DND-41 (cell line): Measurements from ENCODE around the gene QRICH1.

Source experiments
- ATAC-seq: fragments of 200-7000 bp; cut with Tn5 transposase; 3 replicates; pipeline ENCODE4 v1.9.1; 2021; ENCODE audit warnings: low read depth; ENCODE audit not compliant: insufficient read depth
- DNase-seq: peaks from one replicate; pipeline ENCODE4 v3.0.0-alpha.2; 2020
- H2AFZ ChIP-seq: 2 replicates; pipeline ENCODE4 v1.6.0; 2012; ENCODE audit warnings: low read depth, low read length
- H3K27ac ChIP-seq: 2 replicates; pipeline ENCODE4 v1.5.1; 2012; ENCODE audit warnings: low read length, inconsistent platforms
- H3K27me3 ChIP-seq: fragments of 200-600 bp; sonication (generic); 2 replicates; pipeline ENCODE4 v1.6.0; 2012; ENCODE audit warnings: low read length, mild to moderate bottlenecking, inconsistent platforms; ENCODE audit not compliant: insufficient read depth, poor library complexity
- H3K36me3 ChIP-seq: 2 replicates; pipeline ENCODE4 v1.5.1; 2012; ENCODE audit warnings: low read length, inconsistent platforms; ENCODE audit not compliant: insufficient read depth
- H3K4me1 ChIP-seq: 2 replicates; pipeline ENCODE4 v1.5.1; 2012; ENCODE audit warnings: mild to moderate bottlenecking, low read length; ENCODE audit not compliant: insufficient read depth
- H3K4me2 ChIP-seq: 2 replicates; pipeline ENCODE4 v1.6.0; 2012; ENCODE audit warnings: mild to moderate bottlenecking, moderate library complexity, low read length, inconsistent platforms; ENCODE audit not compliant: insufficient read depth
- H3K4me3 ChIP-seq, 2 experiments: fragments of 200-600 bp in 1 of 2; shearing (Covaris generic) in 1 of 2; 2 replicates each; pipeline ENCODE4 v1.5.1; 2012 to 2016; ENCODE audit warnings: inconsistent platforms in 2 of 2, low read length in 2 of 2, mild to moderate bottlenecking in 2 of 2, low read depth in 1 of 2, moderate library complexity in 1 of 2
- H3K79me2 ChIP-seq: 2 replicates; pipeline ENCODE4 v1.6.0; 2012; ENCODE audit warnings: low read length, inconsistent platforms; ENCODE audit not compliant: insufficient read depth
- H3K9ac ChIP-seq: 2 replicates; pipeline ENCODE4 v1.6.0; 2012; ENCODE audit warnings: low read depth, mild to moderate bottlenecking, inconsistent platforms, low read length, moderate library complexity
- H3K9me3 ChIP-seq: 2 replicates; pipeline ENCODE4 v1.5.1; 2012; ENCODE audit warnings: low read length, moderate library complexity, mild to moderate bottlenecking, inconsistent platforms; ENCODE audit not compliant: insufficient read depth, severe bottlenecking
- H4K20me1 ChIP-seq: 2 replicates; pipeline ENCODE4 v1.6.0; 2012; ENCODE audit warnings: low read length; ENCODE audit not compliant: insufficient read depth
- EZH2 ChIP-seq: IDR thresholded peaks from 3 replicates; pipeline ENCODE4 v1.6.1; 2012; ENCODE audit warnings: borderline replicate concordance, low read depth, mild to moderate bottlenecking, moderate library complexity, low read length, inconsistent platforms; ENCODE audit not compliant: severe bottlenecking
- TF ChIP-seq, protein P1 (sequence below): IDR thresholded peaks from 2 replicates; pipeline ENCODE4 v1.5.1; 2012; ENCODE audit warnings: borderline replicate concordance, low read length, moderate library complexity, mild to moderate bottlenecking; ENCODE audit not compliant: poor library complexity, severe bottlenecking; ENCODE audit errors: extremely low read depth

The QRICH1 gene

DNA sequence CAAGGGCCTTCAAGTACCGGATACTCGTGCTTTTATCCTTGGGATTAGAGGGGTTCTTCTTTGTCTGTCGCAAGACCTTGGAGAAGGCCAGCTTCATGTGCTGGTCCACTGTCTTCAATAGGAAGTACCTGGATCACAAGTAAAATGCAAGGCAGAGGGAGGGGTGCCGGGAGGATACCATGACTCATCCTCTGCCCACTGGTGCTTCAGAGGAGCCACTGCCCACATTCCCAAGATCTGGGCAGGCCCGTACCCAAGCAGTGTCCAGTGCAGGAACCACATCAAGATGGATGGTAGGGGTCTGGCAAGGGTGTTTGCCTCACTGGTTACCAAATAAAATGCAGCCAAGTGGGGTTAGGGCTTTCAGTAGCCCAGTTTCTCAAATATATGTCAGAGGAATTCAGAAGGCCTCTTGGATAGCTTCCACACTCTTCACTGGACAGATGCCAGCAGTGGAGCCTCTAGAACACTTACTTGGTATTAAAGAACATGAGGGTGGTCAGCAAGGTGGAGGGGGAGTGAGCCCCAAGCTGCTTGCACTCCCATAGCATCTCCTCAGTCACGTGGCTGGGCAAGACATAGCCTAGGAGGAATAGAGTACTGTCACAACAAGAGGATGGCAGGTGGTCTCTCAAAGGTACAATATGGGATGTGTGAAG lies 61.1 kb downstream of the QRICH1 start:
- H3K4me2 ChIP-seq, result no peak overlapping the region
- peaks cover 78% of the 10 kb centered on the region for H3K36me3 ChIP-seq
- H3K79me2 ChIP-seq, result peaks cover 22% of the 10 kb centered on the region
- H3K4me1 ChIP-seq, result peaks cover 18% of the 10 kb centered on the region
- no peak overlapping the region for H3K4me3 ChIP-seq
- H3K27ac ChIP-seq, result no peak overlapping the region
- TF ChIP-seq, protein P1, sequence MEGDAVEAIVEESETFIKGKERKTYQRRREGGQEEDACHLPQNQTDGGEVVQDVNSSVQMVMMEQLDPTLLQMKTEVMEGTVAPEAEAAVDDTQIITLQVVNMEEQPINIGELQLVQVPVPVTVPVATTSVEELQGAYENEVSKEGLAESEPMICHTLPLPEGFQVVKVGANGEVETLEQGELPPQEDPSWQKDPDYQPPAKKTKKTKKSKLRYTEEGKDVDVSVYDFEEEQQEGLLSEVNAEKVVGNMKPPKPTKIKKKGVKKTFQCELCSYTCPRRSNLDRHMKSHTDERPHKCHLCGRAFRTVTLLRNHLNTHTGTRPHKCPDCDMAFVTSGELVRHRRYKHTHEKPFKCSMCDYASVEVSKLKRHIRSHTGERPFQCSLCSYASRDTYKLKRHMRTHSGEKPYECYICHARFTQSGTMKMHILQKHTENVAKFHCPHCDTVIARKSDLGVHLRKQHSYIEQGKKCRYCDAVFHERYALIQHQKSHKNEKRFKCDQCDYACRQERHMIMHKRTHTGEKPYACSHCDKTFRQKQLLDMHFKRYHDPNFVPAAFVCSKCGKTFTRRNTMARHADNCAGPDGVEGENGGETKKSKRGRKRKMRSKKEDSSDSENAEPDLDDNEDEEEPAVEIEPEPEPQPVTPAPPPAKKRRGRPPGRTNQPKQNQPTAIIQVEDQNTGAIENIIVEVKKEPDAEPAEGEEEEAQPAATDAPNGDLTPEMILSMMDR, result no peak
- no peak overlapping the region for H2AFZ ChIP-seq
- DNase-seq (no peak), ATAC-seq (no peak)
- H3K9ac ChIP-seq, result no peak overlapping the region
- H3K27me3 ChIP-seq, result no peaks in the 10 kb centered on the region
- 0 out of 2 replicates have a peak, but pooled peaks cover 3% of the 10 kb centered on the region for H4K20me1 ChIP-seq
- no peaks in the 10 kb centered on the region for H3K9me3 ChIP-seq

DNA sequence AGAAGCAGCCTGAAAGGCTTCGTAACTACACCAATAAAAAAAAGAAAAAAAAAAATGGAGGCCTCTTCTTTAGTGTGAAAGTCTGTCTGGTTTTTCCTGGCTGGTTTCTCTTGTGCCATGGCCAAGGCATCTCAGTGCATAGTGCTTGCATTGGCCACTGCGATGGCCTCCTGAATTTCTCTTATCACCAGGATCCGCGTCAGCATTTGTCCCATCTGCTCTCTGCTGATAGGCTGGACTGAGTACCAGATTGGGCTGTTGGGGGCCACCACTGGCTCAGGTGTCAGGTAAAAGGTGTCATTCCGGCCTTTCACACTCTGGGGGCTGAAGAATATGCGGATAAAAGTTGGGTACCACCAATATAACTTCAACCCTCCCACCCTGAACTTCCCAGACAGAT lies 63.5 kb downstream of the QRICH1 start:
- H3K4me2 ChIP-seq, result no peak overlapping the region
- ATAC-seq, result no peak
- no peaks in the 10 kb centered on the region for H3K9me3 ChIP-seq
- H3K36me3 ChIP-seq, result peaks cover 79% of the 10 kb centered on the region
- H2AFZ ChIP-seq, result no peak overlapping the region
- H3K4me3 ChIP-seq, result no peak overlapping the region
- no peaks in the 10 kb centered on the region for H3K27me3 ChIP-seq
- H3K27ac ChIP-seq, result no peak overlapping the region
- H4K20me1 ChIP-seq, result peaks cover 8% of the 10 kb centered on the region; the same call in 1 of the 2 replicates
- no peak overlapping the region for H3K9ac ChIP-seq
- peaks cover 41% of the 10 kb centered on the region for H3K4me1 ChIP-seq
- no peak for DNase-seq
- TF ChIP-seq, protein P1, result no peak
- TF ChIP-seq EZH2, result no peak
- H3K79me2 ChIP-seq, result peaks cover 39% of the 10 kb centered on the region

DNA sequence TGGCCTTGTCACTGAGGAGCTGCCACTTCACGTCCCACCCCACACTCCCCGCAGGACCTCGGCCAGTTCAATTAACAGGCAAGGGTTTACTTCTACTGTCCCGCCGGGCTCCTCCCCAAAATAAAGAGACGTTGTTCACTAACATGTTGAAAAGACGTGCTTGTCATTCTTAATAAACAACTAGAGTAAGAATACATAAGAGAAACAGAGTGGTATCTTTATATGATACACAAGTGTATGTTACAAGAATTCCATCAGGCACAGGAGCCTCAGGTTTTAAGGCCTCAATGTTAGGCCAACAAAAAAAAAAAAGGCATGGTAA lies 64.3 kb downstream of the QRICH1 start:
- ATAC-seq (no peak), DNase-seq (no peak)
- H3K79me2 ChIP-seq, result peaks cover 47% of the 10 kb centered on the region
- H3K27me3 ChIP-seq, result no peaks in the 10 kb centered on the region
- H3K4me2 ChIP-seq, result peak overlapping the region; percentile 86
- H3K9me3 ChIP-seq, result no peaks in the 10 kb centered on the region
- TF ChIP-seq, protein P1, result no peak
- no peak for TF ChIP-seq EZH2
- H3K9ac ChIP-seq, result peak overlapping the region; percentile 87
- peak overlapping the region; percentile 70 for H3K27ac ChIP-seq
- H2AFZ ChIP-seq, result peak overlapping the region; percentile 76
- H4K20me1 ChIP-seq, result peaks cover 15% of the 10 kb centered on the region; the same call in 1 of the 2 replicates
- H3K4me3 ChIP-seq, result peak overlapping the region in 1 of 2 experiments; percentile 79; a peak in 2 of 4 replicates
- peaks cover 49% of the 10 kb centered on the region for H3K4me1 ChIP-seq
- H3K36me3 ChIP-seq, result peaks cover 79% of the 10 kb centered on the region
